ENCODE results near the gene CASK.

DNA sequence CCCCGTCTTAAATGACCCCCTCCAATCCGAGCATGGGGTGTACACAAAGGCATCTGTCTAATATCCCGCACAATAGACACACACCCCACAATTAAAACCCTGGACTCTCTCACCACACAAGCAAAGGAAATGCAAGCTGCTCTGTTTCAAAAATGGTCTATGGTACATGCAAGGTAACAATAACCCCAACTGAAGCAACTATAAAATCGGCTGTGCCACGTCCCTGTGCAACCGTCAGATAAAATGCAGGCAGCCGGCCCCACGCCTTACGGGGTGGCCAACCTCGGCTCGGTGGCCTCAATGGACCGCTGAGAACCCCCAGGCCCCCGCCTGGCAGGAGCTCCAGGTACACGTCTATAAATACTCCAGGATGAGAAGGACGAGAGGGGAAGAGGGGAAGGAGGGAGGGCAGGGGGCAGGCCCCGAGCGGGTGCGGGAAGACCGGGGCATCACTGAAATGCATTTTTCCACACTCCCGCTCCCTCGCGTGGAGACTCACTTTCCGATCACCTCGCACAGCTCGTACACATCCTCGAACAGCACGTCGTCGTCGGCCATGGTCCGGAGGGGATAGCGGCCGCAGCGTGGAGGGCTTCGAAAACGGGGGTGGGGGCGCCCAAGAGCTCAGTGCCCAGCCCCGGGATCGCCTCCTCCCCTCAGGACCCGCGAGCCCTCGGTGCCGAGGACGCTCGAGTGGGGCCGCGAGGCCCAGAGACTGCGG is 763 bp downstream of the CASK start:
- TF ChIP-seq, protein P1, sequence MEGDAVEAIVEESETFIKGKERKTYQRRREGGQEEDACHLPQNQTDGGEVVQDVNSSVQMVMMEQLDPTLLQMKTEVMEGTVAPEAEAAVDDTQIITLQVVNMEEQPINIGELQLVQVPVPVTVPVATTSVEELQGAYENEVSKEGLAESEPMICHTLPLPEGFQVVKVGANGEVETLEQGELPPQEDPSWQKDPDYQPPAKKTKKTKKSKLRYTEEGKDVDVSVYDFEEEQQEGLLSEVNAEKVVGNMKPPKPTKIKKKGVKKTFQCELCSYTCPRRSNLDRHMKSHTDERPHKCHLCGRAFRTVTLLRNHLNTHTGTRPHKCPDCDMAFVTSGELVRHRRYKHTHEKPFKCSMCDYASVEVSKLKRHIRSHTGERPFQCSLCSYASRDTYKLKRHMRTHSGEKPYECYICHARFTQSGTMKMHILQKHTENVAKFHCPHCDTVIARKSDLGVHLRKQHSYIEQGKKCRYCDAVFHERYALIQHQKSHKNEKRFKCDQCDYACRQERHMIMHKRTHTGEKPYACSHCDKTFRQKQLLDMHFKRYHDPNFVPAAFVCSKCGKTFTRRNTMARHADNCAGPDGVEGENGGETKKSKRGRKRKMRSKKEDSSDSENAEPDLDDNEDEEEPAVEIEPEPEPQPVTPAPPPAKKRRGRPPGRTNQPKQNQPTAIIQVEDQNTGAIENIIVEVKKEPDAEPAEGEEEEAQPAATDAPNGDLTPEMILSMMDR (IDR thresholded peaks at IDR 0.05; ENCODE audit: poor library complexity, severe bottlenecking) = no peak
- TF ChIP-seq POLR2AphosphoS5 (IDR thresholded peaks at IDR 0.05) (peak; percentile 6), EP300 (conservative IDR thresholded peaks at IDR 0.05; ENCODE audit: poor library complexity, severe bottlenecking) (no peak), SMC3 (conservative IDR thresholded peaks at IDR 0.05; ENCODE audit: poor library complexity) (no peak), EZH2 (IDR thresholded peaks at IDR 0.05; ENCODE audit: borderline replicate concordance, insufficient read depth, low read length, poor library complexity, severe bottlenecking) (no peak), RAD21 (conservative IDR thresholded peaks at IDR 0.05) (no peak), TAF1 (IDR thresholded peaks at IDR 0.05; ENCODE audit: low read depth) (peak; percentile 24)
- TF ChIP-seq, protein P2, sequence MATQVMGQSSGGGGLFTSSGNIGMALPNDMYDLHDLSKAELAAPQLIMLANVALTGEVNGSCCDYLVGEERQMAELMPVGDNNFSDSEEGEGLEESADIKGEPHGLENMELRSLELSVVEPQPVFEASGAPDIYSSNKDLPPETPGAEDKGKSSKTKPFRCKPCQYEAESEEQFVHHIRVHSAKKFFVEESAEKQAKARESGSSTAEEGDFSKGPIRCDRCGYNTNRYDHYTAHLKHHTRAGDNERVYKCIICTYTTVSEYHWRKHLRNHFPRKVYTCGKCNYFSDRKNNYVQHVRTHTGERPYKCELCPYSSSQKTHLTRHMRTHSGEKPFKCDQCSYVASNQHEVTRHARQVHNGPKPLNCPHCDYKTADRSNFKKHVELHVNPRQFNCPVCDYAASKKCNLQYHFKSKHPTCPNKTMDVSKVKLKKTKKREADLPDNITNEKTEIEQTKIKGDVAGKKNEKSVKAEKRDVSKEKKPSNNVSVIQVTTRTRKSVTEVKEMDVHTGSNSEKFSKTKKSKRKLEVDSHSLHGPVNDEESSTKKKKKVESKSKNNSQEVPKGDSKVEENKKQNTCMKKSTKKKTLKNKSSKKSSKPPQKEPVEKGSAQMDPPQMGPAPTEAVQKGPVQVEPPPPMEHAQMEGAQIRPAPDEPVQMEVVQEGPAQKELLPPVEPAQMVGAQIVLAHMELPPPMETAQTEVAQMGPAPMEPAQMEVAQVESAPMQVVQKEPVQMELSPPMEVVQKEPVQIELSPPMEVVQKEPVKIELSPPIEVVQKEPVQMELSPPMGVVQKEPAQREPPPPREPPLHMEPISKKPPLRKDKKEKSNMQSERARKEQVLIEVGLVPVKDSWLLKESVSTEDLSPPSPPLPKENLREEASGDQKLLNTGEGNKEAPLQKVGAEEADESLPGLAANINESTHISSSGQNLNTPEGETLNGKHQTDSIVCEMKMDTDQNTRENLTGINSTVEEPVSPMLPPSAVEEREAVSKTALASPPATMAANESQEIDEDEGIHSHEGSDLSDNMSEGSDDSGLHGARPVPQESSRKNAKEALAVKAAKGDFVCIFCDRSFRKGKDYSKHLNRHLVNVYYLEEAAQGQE (IDR thresholded peaks at IDR 0.05; ENCODE audit: borderline replicate concordance) = no peak
